Hepatocyte (in vitro differentiated cells): ENCODE data around the gene FAM110A.

Source experiments
- CTCF ChIP-seq: fragments of 200-600 bp; sonication (generic); IDR thresholded peaks from 2 replicates; pipeline ENCODE4 v1.5.1; 2016; ENCODE audit warnings: antibody characterized with exemption, mild to moderate bottlenecking; ENCODE audit not compliant: poor library complexity
- EZH2 ChIP-seq: fragments of 200-600 bp; sonication (generic); IDR thresholded peaks from 2 replicates; pipeline ENCODE4 v1.6.1; 2016; ENCODE audit warnings: antibody characterized with exemption, mild to moderate bottlenecking, borderline replicate concordance
- EZH2phosphoT487 ChIP-seq: fragments of 200-600 bp; sonication (generic); IDR thresholded peaks from one replicate; pipeline ENCODE4 v1.6.1; 2018; ENCODE audit warnings: antibody characterized with exemption, mild to moderate bottlenecking, low read depth, moderate library complexity; ENCODE audit not compliant: unreplicated experiment, severe bottlenecking

- no peak for TF ChIP-seq CTCF
- TF ChIP-seq EZH2phosphoT487 = no peak
- no peak for TF ChIP-seq EZH2
Observed at GRCh38 chr20:870758-871157, 37.2 kb downstream of the FAM110A start.
